ENCODE measurements around the gene PLXNA4.

PLXNA4 gene

GRCh38 chr7:132116369-132116768 is 459.9 kb downstream of the PLXNA4 start:
- no peak for TF ChIP-seq POLR2AphosphoS5 (IDR thresholded peaks at IDR 0.05; ENCODE audit: low read depth)
- TF ChIP-seq GABPA (IDR thresholded peaks at IDR 0.05; ENCODE audit: low read depth), result no peak
- Histone ChIP-seq H3K4me3 (replicated peaks; ENCODE audit: insufficient read depth, low read length) (no peak overlapping the region), H3K27me3 (ENCODE audit: insufficient read depth, poor library complexity, severe bottlenecking) (no peaks in the 10 kb centered on the region), H3K27ac (replicated peaks) (no peak overlapping the region)
- no peak for DNase-seq (ENCODE audit: low read depth in 1 of 2, low spot score in 1 of 2)

- H3K27ac ChIP-seq (replicated peaks), result no peak overlapping the region
- DNase-seq (ENCODE audit: low read depth in 1 of 2, low spot score in 1 of 2), result no peak
- no peaks in the 10 kb centered on the region for H3K27me3 ChIP-seq (ENCODE audit: insufficient read depth, poor library complexity, severe bottlenecking)
- no peak overlapping the region for H3K4me3 ChIP-seq (replicated peaks; ENCODE audit: insufficient read depth, low read length)
- TF ChIP-seq CTCF (IDR thresholded peaks at IDR 0.05; ENCODE audit: insufficient read depth, low read length), result no peak
- no peak for TF ChIP-seq POLR2AphosphoS5 (IDR thresholded peaks at IDR 0.05; ENCODE audit: low read depth)
These were observed 460.5 kb downstream of the PLXNA4 start for GRCh38 chr7:132115758-132116157.

- no peak for TF ChIP-seq REST (IDR thresholded peaks at IDR 0.05; ENCODE audit: insufficient replicate concordance, low read depth)
- no peak for TF ChIP-seq SPI1 (IDR thresholded peaks at IDR 0.05; ENCODE audit: borderline replicate concordance, low read depth)
- no peak for TF ChIP-seq POLR2AphosphoS5 (IDR thresholded peaks at IDR 0.05; ENCODE audit: low read depth)
- no peak for TF ChIP-seq CTCF (IDR thresholded peaks at IDR 0.05; ENCODE audit: insufficient read depth, low read length)
- no peak for TF ChIP-seq GABPA (IDR thresholded peaks at IDR 0.05; ENCODE audit: low read depth)
- no peak for DNase-seq (ENCODE audit: low read depth in 1 of 2, low spot score in 1 of 2)
- no peaks in the 10 kb centered on the region for H3K27me3 ChIP-seq (ENCODE audit: insufficient read depth, poor library complexity, severe bottlenecking)
- H3K27ac ChIP-seq (replicated peaks), result no peak overlapping the region
- no peak overlapping the region for H3K4me3 ChIP-seq (replicated peaks; ENCODE audit: insufficient read depth, low read length)
These were observed 461.2 kb downstream of the PLXNA4 start for GRCh38 chr7:132115028-132115427.

GRCh38 chr7:132114411-132114810 is 461.9 kb downstream of the PLXNA4 start:
- H3K27me3 ChIP-seq (ENCODE audit: insufficient read depth, poor library complexity, severe bottlenecking), result no peaks in the 10 kb centered on the region
- no peak for TF ChIP-seq REST (IDR thresholded peaks at IDR 0.05; ENCODE audit: insufficient replicate concordance, low read depth)
- H3K27ac ChIP-seq (replicated peaks), result no peak overlapping the region
- no peak for DNase-seq (ENCODE audit: low read depth in 1 of 2, low spot score in 1 of 2)
- no peak overlapping the region for H3K4me3 ChIP-seq (replicated peaks; ENCODE audit: insufficient read depth, low read length)

- Histone ChIP-seq H3K27ac (replicated peaks) (no peak overlapping the region), H3K27me3 (ENCODE audit: insufficient read depth, poor library complexity, severe bottlenecking) (peaks cover under 1% of the 10 kb centered on the region), H3K4me3 (replicated peaks; ENCODE audit: insufficient read depth, low read length) (no peak overlapping the region)
- TF ChIP-seq GABPA (IDR thresholded peaks at IDR 0.05; ENCODE audit: low read depth) (no peak), POLR2AphosphoS5 (IDR thresholded peaks at IDR 0.05; ENCODE audit: low read depth) (no peak), REST (IDR thresholded peaks at IDR 0.05; ENCODE audit: insufficient replicate concordance, low read depth) (no peak), CTCF (IDR thresholded peaks at IDR 0.05; ENCODE audit: insufficient read depth, low read length) (no peak)
- no peak for DNase-seq (ENCODE audit: low read depth in 1 of 2, low spot score in 1 of 2)
These were observed 462.5 kb downstream of the PLXNA4 start for GRCh38 chr7:132113536-132114371.
